Smooth muscle cell (in vitro differentiated cells): ENCODE data around the gene ANLN. TPM values are rescaled to one million over a fixed set of nuclear protein-coding genes. Genes with fewer than 3 reads are reported as not detected.

ENCODE experiments used
- DNase-seq: peaks from one replicate; lab custom pipeline; 2025; ENCODE audit not compliant: unreplicated experiment; lab: John Stamatoyannopoulos, UW
- H2AFZ ChIP-seq: fragments of 200-600 bp; sonication (generic); 2 replicates; pipeline ENCODE4 v1.6.0; 2016; ENCODE audit warnings: antibody characterized with exemption, low read depth, mild to moderate bottlenecking
- H3F3A ChIP-seq: fragments of 200-600 bp; sonication (generic); 2 replicates; pipeline ENCODE4 v1.6.0; 2017; ENCODE audit warnings: antibody characterized with exemption, low read depth
- H3K27ac ChIP-seq: fragments of 200-600 bp; sonication (generic); 2 replicates; pipeline ENCODE4 v1.5.1; 2016; ENCODE audit warnings: low read depth, mild to moderate bottlenecking
- H3K27me3 ChIP-seq: fragments of 200-600 bp; sonication (generic); 2 replicates; pipeline ENCODE4 v1.6.1; 2016; ENCODE audit warnings: low read depth, mild to moderate bottlenecking
- H3K36me3 ChIP-seq: fragments of 200-600 bp; sonication (generic); 2 replicates; pipeline ENCODE4 v1.5.1; 2016; ENCODE audit warnings: low read depth
- H3K4me1 ChIP-seq: fragments of 200-600 bp; sonication (generic); 2 replicates; pipeline ENCODE4 v1.5.1; 2016; ENCODE audit warnings: low read depth
- H3K4me2 ChIP-seq: fragments of 200-600 bp; sonication (generic); 2 replicates; pipeline ENCODE4 v1.6.0; 2016; ENCODE audit warnings: mild to moderate bottlenecking
- H3K4me3 ChIP-seq: fragments of 200-600 bp; sonication (generic); 2 replicates; pipeline ENCODE4 v1.5.1; 2016; ENCODE audit warnings: mild to moderate bottlenecking
- H3K79me2 ChIP-seq: fragments of 200-600 bp; sonication (generic); 2 replicates; pipeline ENCODE4 v1.6.0; 2016; ENCODE audit warnings: low read depth, mild to moderate bottlenecking
- H3K9ac ChIP-seq: fragments of 200-600 bp; sonication (generic); 2 replicates; pipeline ENCODE4 v1.6.0; 2016; ENCODE audit warnings: low read depth
- H3K9me3 ChIP-seq: fragments of 200-600 bp; sonication (generic); replicated peaks from 2 replicates; pipeline ENCODE4 v1.5.1; 2016; ENCODE audit warnings: low read depth
- H4K20me1 ChIP-seq: fragments of 200-600 bp; sonication (generic); 2 replicates; pipeline ENCODE4 v1.6.0; 2016; ENCODE audit warnings: low read depth
- WGBS: methylation state at CpG from one replicate; pipeline ENCODE4 v1.1.7; 2016; ENCODE audit warnings: low lambda C conversion rate; 5-methylcytosine and 5-hydroxymethylcytosine counted together
- polyA plus RNA-seq: library from polyadenylated mRNA; unstranded; fragments of >200 nt; fragmentation: Nextera tagmentation; extraction: Ambion mirVana; gene quantifications from 2 replicates; pipeline ENCODE4 v1.2.1, GENCODE V29; 2016
- total RNA-seq: library from RNA; depleted of rRNA; stranded (reverse); fragments of >200 nt; gene quantifications from 2 replicates; pipeline ENCODE4 v1.2.3, GENCODE V29; 2014
- TF ChIP-seq, protein P1 (sequence below): fragments of 200-600 bp; sonication (generic); IDR thresholded peaks from 2 replicates; pipeline ENCODE4 v1.5.1; 2017; ENCODE audit warnings: borderline replicate concordance, mild to moderate bottlenecking, antibody characterized with exemption; ENCODE audit not compliant: insufficient read depth, poor library complexity, severe bottlenecking

ANLN gene
- total and polyA plus RNA-seq, 2 experiments from 2014 or later = 9.0 to 28.7 TPM

DNA sequence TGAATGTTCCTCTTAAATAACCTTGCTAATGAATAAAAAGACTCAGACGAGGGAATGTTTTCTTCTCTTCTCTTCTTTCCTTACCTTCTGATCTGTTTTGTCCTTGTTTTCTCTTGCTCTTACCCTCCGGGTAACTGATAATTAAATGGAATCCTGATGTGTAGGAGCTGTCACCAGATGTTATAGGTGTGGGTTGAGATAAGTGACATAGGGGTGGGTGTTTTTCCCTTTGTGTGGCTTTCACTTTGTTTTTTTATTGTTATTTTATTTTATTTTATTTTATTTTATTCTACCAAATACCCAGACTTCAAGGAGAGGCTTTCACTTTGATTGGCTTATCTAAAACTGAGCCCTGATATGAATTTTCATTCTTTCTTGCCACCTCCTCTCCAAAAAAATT lies 25.5 kb downstream of the ANLN start:
- no peaks in the 10 kb centered on the region for H3K27me3 ChIP-seq
- no peak overlapping the region for H3K27ac ChIP-seq
- H3K4me1 ChIP-seq = no peaks in the 10 kb centered on the region
- H3K36me3 ChIP-seq = peaks cover 9% of the 10 kb centered on the region
- H3K4me3 ChIP-seq = no peak overlapping the region
- no peak overlapping the region for H3K4me2 ChIP-seq
- TF ChIP-seq, protein P1, sequence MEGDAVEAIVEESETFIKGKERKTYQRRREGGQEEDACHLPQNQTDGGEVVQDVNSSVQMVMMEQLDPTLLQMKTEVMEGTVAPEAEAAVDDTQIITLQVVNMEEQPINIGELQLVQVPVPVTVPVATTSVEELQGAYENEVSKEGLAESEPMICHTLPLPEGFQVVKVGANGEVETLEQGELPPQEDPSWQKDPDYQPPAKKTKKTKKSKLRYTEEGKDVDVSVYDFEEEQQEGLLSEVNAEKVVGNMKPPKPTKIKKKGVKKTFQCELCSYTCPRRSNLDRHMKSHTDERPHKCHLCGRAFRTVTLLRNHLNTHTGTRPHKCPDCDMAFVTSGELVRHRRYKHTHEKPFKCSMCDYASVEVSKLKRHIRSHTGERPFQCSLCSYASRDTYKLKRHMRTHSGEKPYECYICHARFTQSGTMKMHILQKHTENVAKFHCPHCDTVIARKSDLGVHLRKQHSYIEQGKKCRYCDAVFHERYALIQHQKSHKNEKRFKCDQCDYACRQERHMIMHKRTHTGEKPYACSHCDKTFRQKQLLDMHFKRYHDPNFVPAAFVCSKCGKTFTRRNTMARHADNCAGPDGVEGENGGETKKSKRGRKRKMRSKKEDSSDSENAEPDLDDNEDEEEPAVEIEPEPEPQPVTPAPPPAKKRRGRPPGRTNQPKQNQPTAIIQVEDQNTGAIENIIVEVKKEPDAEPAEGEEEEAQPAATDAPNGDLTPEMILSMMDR = no peak
- H3K9me3 ChIP-seq = no peaks in the 10 kb centered on the region
- no peaks in the 10 kb centered on the region for H3K79me2 ChIP-seq
- 90% methylated on average over 2 of the region's 2 CpGs for WGBS
- H3F3A ChIP-seq = no peaks in the 10 kb centered on the region
- no peak for DNase-seq
- H2AFZ ChIP-seq = no peak overlapping the region
- no peaks in the 10 kb centered on the region for H4K20me1 ChIP-seq
- no peak overlapping the region for H3K9ac ChIP-seq

DNA sequence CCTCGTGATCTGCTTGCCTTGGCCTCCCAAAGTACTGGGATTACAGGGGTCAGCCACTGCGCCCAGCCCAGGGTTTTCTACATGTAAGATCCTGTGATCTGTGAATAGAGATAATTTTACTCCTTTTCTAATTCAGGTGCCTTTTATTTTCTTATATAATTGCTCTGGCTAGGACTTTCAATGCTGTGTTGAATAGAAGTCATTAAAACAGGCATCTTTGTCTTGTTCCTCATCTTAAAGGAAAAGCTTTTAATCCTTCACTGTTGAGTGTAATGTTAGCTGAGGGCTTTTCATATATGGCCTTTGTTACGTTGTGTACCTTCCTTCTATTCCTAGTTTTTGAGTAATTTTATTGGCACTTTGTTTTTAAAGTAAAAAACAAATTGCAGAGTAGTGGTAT lies 26.6 kb downstream of the ANLN start:
- H3K36me3 ChIP-seq = peaks cover 16% of the 10 kb centered on the region
- no peaks in the 10 kb centered on the region for H3F3A ChIP-seq
- H3K4me1 ChIP-seq = no peaks in the 10 kb centered on the region
- 98% methylated on average over 3 of the region's 3 CpGs for WGBS
- H2AFZ ChIP-seq = no peak overlapping the region
- no peak overlapping the region for H3K9ac ChIP-seq
- no peaks in the 10 kb centered on the region for H3K79me2 ChIP-seq
- no peak overlapping the region for H3K4me3 ChIP-seq
- no peak for DNase-seq
- no peaks in the 10 kb centered on the region for H3K27me3 ChIP-seq
- H3K4me2 ChIP-seq = no peak overlapping the region
- no peaks in the 10 kb centered on the region for H3K9me3 ChIP-seq
- TF ChIP-seq, protein P1 = no peak
- no peaks in the 10 kb centered on the region for H4K20me1 ChIP-seq
- no peak overlapping the region for H3K27ac ChIP-seq

DNA sequence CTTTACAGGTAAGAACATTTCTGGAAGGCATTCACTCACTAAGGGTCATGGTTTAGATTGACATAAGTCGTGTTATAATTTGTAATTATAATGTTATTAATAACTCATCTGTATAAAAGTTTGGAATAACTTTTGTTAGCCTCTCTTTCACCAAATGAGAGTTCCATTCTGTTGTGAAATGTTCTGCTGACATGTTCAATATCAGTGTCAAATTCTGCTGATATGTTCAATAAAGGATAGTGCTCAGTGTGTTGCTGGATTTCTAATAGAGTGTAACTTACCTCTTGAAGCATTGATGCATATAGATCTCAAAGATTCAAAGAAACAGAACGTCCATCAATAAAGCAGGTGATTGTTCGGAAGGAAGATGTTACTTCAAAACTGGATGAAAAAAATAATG lies 30.6 kb downstream of the ANLN start:
- no peak overlapping the region for H3K4me3 ChIP-seq
- H4K20me1 ChIP-seq = no peaks in the 10 kb centered on the region
- no peak overlapping the region for H3K9ac ChIP-seq
- whole genome bisulfite sequencing = 97% methylated on average over 3 of the region's 3 CpGs
- H3F3A ChIP-seq = no peaks in the 10 kb centered on the region
- DNase-seq = no peak
- H3K4me1 ChIP-seq = no peaks in the 10 kb centered on the region
- no peak overlapping the region for H2AFZ ChIP-seq
- no peak overlapping the region for H3K4me2 ChIP-seq
- no peaks in the 10 kb centered on the region for H3K27me3 ChIP-seq
- TF ChIP-seq, protein P1 = no peak
- H3K9me3 ChIP-seq = no peaks in the 10 kb centered on the region
- H3K27ac ChIP-seq = no peak overlapping the region
- H3K36me3 ChIP-seq = peaks cover 22% of the 10 kb centered on the region
- H3K79me2 ChIP-seq = no peaks in the 10 kb centered on the region

DNA sequence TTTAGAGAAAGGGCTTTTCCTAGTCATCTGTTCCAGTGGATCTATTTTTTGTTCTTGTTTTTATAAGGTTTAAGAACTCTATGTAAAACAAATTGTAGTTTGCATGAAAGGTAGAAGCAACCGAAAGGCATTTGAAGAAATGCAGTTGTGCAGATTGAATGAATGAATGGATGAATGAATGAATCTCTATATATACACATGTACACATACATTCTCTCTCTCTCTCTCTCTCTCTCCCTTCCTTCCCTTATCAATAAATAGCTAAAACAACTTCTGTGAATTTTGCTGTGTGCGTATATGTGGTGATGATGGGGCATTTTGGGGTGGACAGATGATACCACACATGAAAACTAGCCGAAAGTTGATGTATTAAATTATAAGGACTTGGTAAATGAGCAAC lies 32.4 kb downstream of the ANLN start:
- no peak for DNase-seq
- H3K36me3 ChIP-seq = peaks cover 22% of the 10 kb centered on the region
- no peak overlapping the region for H3K4me2 ChIP-seq

More for the DNA sequence above, 32.4 kb downstream of the ANLN start:
- no peaks in the 10 kb centered on the region for H4K20me1 ChIP-seq
- H3F3A ChIP-seq = no peaks in the 10 kb centered on the region
- H3K27ac ChIP-seq = no peak overlapping the region
- TF ChIP-seq, protein P1 = no peak
- no peaks in the 10 kb centered on the region for H3K79me2 ChIP-seq
- H3K9me3 ChIP-seq = no peaks in the 10 kb centered on the region
- no peak overlapping the region for H3K4me3 ChIP-seq
- WGBS = 98% methylated on average over 3 of the region's 3 CpGs
- H3K4me1 ChIP-seq = no peaks in the 10 kb centered on the region
- no peak overlapping the region for H3K9ac ChIP-seq
- H2AFZ ChIP-seq = no peak overlapping the region
- no peaks in the 10 kb centered on the region for H3K27me3 ChIP-seq
